HuH-7 (cell line): ENCODE results near the gene DLG4.
"Not testable (repeated sequence)": the region's sequence is repeated elsewhere in the genome, so short reads cannot be mapped to it uniquely, and the experiment has no call there.

Experiments
- DNase-seq: peaks from one replicate; pipeline ENCODE4 v3.0.0; 2011; ENCODE audit warnings: low spot score

Gene DLG4

DNA sequence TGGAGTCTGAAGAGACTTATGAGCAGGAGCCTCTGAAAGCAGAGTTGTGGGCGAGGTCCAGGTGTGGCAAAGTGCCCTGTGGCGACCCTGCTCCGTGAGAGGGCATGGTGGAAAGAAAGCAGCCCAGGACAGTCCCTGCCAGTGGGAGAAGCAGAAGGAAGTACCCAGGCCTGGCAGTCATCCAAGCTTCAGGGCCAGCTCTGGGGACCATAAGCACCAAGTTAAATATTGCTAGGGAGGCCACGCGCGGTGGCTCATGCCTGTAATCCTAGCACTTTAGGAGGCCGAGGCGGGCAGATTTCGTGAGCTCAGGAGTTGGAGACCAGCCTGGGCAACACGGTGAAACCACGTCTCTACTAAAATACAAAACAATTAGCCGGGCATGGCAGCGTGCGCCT, 35.5 kb downstream of the DLG4 start:
- no peak for DNase-seq

DNA sequence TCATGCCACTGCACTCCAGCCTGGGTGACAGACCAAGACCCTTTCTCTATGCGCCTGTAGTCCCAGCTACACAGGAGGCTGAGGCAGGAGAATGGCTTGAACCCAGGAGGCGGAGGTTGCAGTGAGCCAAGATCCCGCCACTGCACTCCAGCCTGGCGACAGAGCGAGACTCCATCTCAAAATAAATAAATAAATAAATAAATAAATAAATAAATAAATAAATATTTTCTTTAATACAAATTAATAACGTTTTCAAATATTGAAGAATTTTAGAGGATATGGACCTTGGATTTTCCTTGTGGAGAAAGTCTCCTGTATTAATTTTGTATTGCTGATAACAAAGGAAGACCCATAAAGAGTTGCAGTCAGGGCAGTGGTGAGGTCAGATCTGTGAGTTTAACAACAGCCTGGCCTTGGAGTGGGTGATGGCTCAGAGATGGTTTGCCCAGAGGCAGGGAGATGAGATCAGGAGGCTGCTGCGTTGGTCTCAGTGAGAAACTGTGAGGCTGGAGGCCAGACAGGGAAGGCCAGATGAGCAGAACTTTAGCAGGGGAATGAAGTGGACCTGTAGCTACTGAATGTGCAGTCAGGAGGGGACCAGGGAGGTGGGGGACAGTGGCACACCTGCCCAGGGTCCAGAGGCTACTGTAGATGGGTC, 36.1 kb downstream of the DLG4 start:
- no peak for DNase-seq

DNA sequence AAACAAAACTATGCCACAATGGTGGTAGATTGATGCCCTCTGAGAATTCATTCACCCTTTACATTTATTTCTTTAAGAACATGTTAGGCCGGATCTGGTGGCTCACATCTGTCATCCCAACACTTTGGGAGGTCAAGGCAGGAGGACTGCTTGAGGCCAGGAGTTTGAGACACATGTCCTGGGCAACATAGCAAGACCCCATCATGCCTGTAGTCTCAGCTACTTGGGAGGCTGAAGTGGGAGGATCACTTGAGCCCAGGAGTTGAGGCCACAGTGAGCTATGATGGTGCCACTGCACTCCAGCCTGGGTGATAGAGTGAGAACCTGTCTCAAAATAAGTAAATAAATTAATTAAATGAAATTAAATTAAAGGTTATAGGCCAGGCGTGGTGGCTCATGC, 37.5 kb downstream of the DLG4 start:
- not testable (repeated sequence) for DNase-seq

DNA sequence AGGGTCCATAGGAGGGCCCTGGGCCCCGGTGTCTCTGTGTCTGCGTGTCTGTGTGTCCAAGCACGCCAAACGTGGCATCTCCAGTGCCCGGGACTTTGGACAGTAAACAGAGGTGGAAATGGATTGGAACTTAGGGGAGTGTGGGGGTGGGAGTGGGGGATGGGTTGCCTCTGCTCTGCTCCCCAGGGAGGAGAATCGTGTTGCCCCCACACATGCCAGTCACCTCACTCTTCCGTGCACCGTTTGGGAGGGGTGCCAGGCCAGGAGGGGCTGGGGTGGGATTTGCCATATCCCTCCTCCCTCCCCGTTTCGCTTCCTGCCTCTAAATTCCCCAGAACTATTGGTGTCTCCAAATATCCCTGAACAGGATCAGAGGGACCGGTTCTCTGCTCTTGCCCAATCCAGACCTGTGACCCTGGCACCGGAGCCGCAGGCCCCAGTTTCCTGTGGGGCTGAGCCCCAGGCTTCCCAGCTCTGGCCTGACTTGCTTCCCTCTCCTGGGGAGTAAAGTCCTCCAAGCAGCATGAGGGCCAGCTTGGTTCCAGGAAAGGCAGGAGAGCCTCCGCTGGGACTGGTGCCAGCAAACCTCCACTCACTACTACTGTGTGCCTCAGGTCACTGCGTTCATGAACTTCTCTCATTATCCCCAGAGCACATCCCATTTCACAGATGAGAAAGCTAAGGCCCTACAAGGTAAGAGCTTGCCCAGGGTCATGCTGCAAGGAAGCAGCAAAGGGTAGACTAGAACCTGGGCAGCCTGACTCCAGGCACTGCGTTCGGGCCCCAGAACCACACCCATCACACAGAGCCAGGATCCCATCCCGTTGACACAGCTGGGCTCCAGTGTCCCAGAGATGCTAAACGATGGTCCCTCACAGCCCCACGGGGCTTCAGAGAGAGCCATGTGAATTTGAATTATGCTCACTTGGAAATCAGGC, 40.0 kb downstream of the DLG4 start, which contains the start of gene ASGR1:
ASGR1 (minus strand) TSS at position 54 of the 938 bp plus-strand sequence. CDS start 807 bp downstream, outside the sequence.
- DNase-seq, result no peak

DNA sequence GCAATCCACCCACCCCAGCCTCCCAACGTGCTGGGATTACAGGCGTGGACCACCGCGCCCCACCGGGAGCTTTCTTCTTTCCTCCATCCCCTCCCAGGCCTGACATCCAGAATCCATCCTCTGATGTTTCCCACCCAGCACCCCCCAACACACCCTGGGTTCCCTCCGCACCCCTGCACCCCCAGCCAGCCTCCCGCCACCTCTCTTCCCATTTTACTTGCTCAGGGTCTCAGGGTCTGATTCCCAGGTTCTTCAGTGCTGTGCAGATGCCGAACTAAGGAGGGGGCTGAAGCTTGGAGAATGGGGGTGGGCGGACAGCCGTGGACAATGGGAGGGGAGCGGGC, 40.7 kb downstream of the DLG4 start:
- DNase-seq, result no peak

DNA sequence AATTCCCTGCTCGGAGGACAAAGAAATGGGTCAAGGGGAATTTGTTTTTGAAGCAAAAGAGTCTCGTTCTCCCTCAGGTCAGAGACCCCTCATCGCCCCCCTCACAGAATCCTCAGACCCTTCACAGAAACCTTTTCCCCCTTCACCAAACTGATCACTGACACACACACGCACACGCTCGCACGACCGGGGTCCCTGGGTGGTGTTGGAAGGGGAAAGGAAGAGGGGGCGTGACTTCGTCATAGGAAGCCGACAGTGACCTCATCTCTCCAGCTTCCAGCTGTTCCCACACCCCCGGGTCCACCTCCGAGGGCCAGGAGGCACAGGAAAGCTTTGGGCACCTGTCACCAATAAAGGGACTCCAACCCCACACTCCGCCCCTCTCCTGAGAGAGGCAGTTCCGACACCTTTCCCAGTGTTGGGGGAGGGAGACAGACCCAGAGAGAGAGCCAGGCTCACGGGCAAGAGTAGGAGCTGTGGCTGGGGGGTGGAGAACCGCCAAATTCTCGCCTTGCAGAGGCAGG, 41.6 kb downstream of the DLG4 start:
- no peak for DNase-seq

DNA sequence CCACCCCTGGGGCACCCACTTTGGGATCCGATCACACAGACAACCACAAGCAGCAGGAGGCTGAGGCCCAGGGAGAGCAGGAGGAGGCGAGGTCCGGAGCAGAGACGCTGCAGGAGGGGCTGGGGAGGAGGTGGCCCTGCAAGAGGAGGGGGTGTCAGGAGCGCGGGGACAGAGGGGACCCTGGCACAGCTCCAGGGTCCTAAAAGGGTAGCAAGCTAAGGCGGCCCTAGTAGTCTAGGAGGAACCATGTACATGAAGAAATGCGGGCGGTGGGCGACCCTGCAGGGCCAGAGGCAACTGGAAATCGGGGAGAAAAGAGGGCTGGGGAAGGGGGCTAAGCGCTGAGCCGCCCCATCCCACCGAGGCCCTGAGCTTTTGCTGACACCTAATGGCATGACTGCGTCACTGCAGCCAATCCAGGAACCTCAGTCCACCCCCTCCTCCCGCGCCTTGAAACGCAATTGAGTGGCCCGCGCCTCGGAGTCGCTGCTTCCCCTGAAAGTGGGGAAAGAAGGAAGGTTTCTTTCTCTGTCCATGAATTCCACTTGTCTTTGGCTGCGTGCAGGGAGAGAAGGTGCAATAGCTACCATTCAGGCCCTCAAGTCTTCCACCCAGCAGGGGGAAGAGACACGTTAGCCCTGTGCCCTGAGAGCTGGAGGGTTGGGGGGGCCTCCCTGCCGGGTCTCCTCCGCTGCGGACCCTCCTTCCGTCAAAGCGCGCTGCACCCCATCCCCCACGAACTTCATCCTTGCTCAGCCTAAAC, 42.3 kb downstream of the DLG4 start:
- peak; percentile 76 for DNase-seq

DNA sequence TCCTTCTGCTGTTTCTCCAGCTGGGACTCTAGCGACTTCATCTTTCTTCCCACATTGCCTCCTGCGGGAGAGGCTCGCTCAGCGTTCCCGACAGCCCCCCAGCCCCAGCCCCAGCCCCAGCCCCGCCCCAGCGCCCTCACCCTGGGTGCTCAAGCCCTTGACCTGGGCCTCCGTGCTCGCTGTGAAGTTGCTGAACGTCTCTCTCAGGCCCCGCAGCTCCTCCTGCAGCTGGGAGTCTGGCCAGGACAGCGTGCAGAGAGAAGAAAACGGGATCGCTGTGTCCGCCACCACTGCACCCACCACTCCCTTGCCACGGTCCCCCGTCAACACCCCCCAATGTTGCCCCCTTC, 42.8 kb downstream of the DLG4 start:
- no peak for DNase-seq

DNA sequence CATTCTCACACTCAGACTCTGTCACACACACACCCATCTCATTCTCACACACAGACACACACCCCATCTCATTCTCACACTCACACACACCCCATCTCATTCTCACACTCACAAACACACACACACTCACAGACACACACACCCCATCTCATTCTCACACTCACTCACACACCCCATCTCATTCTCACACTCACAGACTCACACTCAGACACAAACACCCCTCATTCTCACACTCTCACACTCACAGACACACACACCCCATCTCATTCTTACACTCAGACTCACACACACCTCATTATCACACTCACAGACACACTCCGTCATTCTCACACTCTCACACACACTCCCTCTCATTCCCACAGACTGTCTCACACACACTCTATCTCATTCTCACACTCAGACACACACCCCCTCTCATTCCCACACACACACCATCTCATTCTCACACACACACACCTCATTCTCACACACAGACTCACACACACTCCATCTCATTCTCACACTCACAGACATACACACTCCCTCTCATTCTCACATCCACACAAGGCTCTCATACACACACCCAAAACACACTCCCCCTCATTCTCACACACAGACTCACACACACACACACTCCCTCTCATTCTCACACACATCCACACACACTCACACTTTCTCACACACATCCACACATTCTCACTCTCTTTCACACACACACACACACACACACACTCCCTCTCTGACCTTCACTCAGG, 43.4 kb downstream of the DLG4 start:
- DNase-seq, result no peak

DNA sequence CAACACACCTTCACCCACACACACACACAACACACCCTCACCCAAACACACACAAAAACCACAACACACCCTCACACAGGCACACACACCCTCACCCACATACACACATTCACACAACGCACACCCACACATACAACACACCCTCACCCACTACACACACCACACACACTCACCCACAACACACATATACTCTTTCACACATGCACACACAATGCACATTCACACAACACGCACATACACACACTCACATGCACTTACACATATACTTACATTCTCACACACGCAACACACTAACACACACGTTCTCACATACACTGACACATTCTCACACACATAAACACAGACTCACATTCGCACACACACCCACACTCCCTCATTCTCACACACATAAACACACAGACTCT, 44.3 kb downstream of the DLG4 start:
- no peak for DNase-seq

DNA sequence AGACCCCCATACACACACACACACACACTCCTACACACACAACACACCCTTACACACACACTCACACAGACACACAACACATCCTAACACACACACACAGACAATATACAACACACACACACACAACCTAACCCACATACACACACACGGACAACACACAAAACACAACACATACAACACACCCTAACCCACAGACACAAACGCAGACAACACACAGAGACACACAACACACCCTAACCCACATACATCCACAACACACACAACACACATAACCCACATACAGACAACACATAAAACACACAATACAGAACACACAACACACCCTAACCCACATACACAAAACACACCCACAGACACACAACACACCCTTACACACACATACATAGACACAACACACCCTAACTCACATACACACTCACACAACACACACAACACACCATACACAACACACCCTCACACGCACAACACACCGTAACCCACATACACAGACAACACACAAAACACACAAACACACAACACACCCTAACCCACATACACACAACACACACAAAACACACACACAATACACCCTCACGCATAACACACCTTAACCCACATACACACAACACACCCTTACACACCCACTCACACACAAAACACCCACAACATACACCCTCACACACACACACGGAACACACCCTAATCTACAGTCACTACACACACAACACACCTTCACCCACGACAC, 44.9 kb downstream of the DLG4 start:
- DNase-seq, result no peak

DNA sequence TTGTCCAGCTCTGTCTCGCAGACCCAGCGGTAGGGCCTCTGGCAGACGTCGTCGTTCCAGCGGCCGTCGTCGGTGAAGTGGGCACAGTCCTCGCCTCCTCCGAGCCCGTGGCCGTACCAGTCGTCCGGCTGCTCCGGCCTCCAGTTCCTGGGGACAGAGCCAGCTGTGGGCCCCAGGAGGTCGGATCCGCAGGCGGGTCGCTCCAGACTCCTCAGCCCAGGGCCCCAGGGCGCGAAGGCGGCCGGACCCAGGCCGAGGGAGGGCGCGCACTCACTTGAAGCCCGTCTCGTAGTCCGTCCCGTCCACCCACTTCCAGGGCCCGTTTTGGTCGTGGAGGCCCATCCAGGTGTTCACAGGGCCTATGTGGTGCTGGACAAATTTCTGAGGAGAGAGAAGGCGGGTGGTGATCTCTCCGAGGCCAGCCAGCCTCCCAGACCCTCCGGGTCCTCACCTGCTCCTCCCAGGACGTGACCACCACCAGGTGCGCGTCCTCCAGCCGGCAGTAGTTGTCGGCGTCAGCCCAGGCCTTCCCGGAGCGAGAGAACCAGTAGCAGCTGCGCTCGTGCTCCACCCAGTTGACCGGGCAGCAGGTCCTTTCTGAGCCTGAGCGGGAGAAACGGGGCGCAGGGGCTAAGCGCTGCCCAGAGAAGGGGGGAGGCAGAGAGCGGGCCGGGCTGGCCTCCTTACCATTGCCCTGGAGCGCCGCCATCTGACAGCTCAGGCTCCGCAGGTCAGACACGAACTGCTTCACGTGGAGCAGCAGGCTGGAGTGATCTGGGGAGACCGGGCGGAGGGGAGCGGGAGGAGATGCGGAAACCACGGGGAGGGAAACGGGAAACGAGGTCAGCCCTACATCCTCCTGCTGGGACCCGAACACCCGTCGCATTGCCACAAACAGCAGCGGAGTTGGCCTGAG, 45.7 kb downstream of the DLG4 start:
- DNase-seq, result no peak

DNA sequence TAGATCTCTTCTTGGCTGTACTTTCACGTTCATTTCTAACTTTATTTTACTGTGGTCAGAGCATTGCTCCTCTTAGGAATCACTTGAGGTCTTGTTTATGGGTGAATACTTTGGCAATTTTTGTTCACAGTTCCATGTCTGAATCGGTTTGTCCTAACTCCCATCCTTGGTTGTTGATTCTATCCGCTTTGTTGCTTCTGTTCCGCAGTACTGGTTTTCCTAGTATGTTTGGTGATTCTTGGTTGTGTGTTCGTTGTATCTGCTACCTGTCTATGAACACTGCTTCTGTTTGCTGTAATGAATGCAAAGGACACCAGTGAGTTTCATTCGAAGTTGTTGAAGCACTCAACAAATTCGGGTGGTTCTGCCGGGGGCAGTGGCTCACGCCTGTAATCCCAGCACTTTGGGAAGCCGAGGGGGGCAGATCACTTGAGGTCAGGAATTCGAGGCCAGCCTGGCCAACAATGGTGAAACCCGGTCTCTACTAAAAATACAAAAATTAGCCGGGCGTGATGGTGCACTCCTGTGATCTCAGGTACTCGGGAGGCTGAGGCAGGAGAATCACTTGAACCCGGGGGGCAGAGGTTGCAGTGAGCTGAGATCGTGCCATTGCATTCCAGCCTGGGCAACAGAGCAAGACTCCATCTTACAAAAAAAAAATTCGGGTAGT, 47.0 kb downstream of the DLG4 start:
- not testable (repeated sequence) for DNase-seq

DNA sequence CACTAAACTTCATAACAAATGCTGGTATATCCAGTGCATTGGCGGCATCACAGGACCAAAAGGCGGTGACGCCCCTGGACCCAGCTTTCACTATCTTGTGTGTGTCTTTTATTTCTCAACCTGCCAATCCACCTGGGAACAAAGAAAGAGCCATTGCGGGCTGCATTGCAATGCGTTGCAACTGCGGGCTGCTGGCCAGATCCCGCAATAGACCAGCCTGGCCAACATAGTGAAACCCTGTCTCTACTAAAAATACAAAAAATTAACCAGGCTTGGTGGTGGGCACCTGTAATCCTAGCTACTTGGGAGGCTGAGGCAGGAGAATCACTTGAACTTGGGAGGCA, 50.1 kb downstream of the DLG4 start:
- DNase-seq, result not testable (repeated sequence)

DNA sequence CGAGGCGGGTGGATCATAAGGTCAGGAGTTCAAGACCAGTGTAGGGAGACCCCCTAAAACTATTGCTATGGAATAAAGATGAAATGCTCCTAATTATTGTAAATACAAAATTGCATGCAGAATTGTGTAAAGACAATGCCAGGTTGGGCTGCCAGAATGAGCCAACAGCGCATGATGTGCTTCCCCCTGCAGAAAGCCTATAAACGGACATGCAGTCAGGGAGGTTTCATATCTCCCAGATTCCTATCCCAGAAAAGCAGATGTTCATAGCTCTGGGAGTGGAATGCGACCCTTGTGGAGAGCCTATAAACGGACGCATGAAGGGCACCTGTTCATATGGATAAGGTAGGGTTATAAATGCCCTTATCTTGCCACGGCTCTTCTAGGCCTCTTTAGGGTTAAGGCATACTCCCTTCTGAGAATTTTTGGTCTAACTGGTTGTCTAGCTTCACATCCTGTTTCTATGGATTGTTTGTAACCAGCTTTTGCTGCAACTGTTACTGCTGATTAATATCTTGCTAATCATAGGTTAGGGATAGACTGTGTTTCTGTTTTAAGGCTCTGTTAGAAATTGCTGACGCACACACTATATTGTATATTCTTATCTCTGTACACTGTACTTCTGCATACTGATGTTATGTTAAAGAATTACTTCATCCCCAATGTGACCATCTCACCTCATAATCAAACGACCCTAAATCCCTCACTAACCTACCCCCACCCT, 50.6 kb downstream of the DLG4 start:
- not testable (repeated sequence) for DNase-seq

DNA sequence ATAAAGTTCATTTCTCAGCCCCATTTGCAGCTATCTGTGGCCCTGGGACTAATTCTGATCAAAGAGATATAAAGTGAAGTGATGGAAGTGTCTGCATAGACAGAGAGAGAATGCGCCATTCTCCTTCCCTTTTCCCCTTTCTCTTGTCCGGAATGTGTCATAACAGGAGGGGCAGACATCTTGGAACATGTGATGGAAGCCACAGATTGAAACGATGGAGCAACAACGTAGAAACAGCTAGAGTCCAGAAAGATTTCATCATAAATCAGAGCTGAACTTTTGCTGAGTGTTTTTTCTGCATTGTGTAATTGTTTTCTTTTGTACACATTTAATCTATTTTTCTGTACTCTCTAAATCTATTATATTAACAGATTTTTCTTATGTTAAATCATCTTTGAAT, 51.8 kb downstream of the DLG4 start:
- DNase-seq, result no peak

DNA sequence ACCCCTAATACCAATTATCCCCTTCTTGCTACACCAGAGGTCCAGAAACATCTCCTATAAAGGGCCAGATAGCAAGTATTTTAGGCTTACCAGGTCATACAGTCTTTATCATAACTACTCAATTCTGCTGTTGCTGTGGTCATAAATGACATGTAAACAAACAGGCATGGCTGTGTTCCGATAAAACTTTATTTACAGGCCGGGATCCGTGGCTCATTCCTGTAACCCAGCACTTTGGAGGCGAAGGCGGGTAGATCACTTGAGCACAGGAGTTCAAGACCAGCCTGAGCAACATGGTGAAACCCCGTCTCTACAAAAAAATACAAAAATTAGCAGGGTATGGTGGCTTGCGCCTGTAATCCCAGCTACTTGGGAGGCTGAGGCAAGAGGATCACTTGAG, 52.8 kb downstream of the DLG4 start:
- no peak for DNase-seq

DNA sequence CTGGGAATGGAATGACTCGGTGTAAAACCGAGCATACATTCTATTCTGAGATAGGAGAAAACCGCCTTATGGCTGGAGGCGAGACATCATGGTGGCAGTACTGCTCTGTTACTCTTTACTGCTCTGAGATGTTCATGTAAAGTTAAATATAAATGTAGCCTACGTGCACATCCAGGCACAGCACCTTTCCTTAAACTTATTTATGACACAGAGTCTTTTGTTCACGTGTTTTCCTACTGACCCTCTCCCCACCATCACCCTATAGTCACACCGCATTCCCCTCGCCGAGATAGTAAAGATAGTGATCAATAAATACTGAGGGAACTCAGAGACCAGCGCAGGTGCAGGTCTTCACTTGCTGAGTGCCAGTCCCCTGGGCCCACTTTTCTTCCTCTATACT, 60.1 kb downstream of the DLG4 start:
- DNase-seq, result not testable (repeated sequence)

DNA sequence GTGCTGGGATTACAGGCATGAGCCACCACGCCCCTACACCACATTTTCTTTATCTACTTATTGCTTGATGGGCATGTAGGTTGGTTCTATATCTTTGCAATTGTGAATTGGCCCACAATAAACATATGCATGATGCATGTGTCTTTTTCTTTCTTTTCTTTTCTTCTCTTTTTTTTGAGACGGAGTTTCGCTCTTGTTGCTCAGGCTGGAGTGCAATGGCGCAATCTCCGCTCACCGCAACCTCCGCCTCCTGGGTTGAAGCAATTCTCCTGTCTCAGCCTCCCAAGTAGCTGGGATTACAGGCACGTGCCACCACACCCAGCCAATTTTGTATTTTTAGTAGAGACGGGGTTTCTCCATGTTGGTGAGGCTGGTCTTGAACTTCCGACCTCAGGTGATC, 61.2 kb downstream of the DLG4 start:
- DNase-seq, result not testable (repeated sequence)
